NB4 (cell line): ENCODE results near the gene HMGN2.

Source experiments
- DNase-seq: peaks from one replicate; pipeline ENCODE4 v3.0.0; 2010; ENCODE audit warnings: low read depth
- H3K4me3 ChIP-seq: one replicate; pipeline ENCODE4 v1.5.1; 2011; ENCODE audit warnings: mild to moderate bottlenecking, low read depth, low read length, moderate library complexity
- CTCF ChIP-seq: IDR thresholded peaks from one replicate; pipeline ENCODE4 v1.5.1; 2012; ENCODE audit warnings: low read depth, low read length
- MAX ChIP-seq: IDR thresholded peaks from 2 replicates; pipeline ENCODE4 v1.6.1; 2011; ENCODE audit warnings: low read depth, low read length
- MYC ChIP-seq: IDR thresholded peaks from 2 replicates; pipeline ENCODE4 v1.6.1; 2011; ENCODE audit warnings: low read depth, low read length
- POLR2A ChIP-seq: IDR thresholded peaks from 2 replicates; pipeline ENCODE4 v1.6.1; 2011; ENCODE audit warnings: mild to moderate bottlenecking; ENCODE audit not compliant: insufficient read length; ENCODE audit errors: extremely low read depth

The HMGN2 gene

GRCh38 chr1:26440259-26440658 lies 32.0 kb upstream of the HMGN2 start:
- TF ChIP-seq CTCF (no peak), POLR2A (no peak), MAX (no peak), MYC (no peak)
- DNase-seq = no peak
- H3K4me3 ChIP-seq = no peak overlapping the region

DNA sequence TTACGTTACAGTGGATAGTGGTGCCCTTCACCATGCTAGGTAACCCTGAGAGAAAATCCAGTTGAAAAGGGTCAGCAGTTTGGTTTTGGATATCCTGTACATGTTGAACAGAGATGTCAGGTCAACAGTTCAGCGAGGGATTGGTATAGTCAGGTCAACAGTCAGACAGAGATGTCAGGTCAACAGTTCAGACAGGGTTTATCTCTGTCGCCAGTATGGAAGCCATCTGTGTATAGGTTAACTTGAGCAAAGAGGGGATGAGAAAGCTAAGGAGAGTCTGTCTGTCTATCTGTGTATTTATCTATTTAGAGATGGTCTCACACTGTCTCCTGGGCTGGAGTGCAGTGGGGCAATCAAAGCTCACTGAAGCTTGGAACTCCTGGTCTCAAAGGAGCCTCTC lies 22.4 kb upstream of the HMGN2 start:
- H3K4me3 ChIP-seq = no peak overlapping the region
- no peak for DNase-seq

DNA sequence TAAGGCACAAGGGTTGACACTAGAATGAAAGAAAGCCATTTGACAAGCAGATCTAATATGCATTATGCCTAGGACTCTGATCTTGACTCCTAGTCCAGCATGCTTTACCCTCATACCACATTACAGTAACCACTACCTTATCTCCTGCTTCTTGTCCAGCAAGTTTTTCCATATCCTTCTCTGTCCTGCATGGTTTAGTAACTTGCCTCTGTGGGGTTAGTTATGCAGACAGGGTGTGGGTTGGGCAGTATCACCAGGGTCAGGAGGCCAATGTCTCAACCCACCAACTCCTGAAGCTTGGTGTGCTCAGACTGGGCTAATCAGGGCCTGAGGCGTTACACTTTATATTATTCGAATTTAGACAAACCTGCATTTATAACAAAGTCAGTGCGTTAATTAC lies 21.3 kb upstream of the HMGN2 start:
- no peak overlapping the region for H3K4me3 ChIP-seq
- no peak for DNase-seq
- TF ChIP-seq CTCF (no peak), POLR2A (no peak), MAX (no peak), MYC (no peak)

More for the DNA sequence above, 22.4 kb upstream of the HMGN2 start:
- TF ChIP-seq CTCF (no peak), MYC (no peak), POLR2A (no peak)

DNA sequence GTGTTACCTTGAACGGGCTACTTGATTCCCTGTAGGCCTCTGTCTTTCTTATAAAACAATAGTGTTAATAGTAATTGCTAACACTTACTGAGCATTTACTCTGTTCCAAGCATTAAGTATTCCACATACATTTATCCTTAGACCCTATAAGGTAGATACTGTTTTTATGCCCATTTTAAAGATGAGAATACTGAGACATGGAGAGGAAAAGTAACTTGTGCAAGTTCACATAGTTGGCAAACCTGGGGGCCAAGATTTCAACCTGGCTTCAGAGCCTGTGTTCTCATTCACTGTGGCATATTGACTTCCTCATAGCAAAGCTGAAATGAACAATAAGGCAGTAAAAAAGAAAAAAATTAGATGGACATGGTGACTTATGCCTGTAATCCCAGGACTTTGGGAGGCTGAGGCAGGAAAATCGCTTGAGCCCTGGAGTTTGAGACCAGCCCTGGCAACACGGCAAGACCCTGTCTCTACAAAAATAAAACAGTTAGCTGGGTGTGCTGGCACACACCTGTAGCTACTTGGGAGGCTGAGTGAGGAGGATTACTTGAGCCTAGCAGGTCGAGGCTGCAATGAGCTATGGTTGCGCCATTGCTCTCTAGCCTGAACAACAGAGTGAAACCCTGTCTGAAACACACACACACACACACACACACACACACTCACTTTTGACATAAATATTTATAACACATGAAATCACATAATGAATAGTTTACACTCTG lies 19.6 kb upstream of the HMGN2 start:
- no peak overlapping the region for H3K4me3 ChIP-seq
- no peak for DNase-seq
- no peak for TF ChIP-seq MAX
- no peak for TF ChIP-seq POLR2A
- TF ChIP-seq CTCF = no peak
- TF ChIP-seq MYC = no peak

GRCh38 chr1:26459148-26459547 lies 13.1 kb upstream of the HMGN2 start:
- TF ChIP-seq MYC (no peak), POLR2A (no peak), CTCF (no peak), MAX (no peak)
- no peak overlapping the region for H3K4me3 ChIP-seq
- DNase-seq = no peak

DNA sequence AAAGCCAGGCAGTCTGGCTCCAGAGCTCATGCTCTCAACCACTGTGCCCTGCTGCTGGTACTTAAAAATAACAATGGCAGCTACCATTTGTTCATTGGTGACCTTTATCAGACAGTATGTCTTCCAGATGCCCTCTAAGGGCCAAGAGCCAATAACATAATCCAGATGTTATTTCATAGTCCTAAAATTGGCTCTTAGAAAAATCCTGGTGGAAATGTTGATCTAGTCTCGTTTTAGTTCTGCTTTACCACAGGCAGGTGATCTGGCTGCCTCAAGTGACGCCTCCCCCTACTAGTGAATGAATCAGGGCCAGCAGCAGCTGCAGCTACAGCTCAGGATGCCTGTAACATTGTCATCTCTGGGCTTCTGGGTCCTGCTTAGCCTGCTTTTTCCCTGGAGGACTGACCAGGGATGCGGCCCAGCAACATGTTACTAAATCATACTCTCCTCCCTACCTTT lies 12.6 kb upstream of the HMGN2 start:
- no peak overlapping the region for H3K4me3 ChIP-seq
- TF ChIP-seq CTCF (no peak), MYC (no peak), POLR2A (no peak), MAX (no peak)
- no peak for DNase-seq
